GM18861 (cell line): ENCODE measurements around the gene TTC16.
A peak's percentile ranks its signal among the peaks of the same experiment; 100 is the strongest.

Experiments
- ATAC-seq: cut with Tn5 transposase; IDR thresholded peaks from one replicate; pipeline ENCODE4 v1.9.1; 2021; ENCODE audit not compliant: unreplicated experiment

Gene TTC16

DNA sequence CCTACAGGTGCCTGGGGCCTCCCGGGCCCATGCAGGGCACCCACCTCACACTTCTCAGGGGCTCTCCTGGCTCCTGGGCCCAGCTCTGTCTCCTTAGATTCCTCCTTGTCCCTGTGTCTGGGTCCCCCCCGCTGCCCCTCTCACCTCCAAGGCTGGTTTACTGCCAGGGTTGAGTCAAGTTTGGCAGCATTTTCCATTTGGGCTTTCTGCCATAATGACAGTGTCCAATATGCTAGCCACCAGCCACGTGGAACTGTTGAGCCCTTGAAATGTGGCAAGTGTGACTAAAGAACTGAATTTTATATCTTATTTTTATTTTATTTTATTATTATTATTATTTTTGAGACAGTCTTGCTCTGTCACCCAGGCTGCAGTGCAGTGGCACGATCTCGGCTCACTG, 1.9 kb downstream of the TTC16 start:
- no peak for ATAC-seq

DNA sequence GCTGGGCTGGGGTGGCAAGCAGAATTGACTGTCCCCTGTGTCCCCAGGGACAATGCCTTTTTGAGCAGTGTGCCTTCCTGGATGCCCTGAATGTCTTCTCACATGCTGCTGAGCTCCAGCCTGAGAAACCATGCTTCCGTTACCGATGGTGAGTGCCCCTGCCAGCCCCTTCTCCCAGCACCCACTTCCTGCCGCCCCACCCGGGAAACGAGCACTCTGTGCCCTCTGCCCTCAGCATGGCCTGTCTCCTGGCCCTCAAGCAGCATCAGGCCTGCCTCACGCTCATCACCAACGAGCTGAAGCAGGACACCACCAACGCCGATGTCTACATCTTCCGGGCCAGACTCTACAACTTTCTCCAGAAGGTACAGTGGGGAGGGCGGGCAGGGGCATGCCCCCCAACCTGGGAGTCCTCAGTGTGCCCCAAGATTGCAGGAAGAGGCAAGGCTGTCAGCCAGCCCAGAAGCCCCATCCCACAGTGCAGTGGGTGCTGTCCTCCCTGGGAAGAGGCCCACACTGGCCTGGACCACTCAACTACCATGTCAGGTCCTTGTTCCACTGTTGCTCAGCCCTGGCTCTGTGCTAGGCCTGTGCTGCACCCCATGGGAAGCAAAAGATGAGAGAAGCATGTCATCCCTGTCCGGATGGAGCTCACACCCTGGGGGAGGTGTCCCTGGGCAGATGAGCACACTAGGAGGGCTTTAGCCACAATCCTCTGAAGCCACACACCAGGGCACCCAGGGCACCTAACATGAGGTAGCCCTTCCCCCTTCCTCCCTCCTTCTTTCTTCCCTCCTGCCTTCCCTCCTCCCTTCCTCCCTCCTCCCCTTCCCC, 4.4 kb downstream of the TTC16 start:
- ATAC-seq: no peak

DNA sequence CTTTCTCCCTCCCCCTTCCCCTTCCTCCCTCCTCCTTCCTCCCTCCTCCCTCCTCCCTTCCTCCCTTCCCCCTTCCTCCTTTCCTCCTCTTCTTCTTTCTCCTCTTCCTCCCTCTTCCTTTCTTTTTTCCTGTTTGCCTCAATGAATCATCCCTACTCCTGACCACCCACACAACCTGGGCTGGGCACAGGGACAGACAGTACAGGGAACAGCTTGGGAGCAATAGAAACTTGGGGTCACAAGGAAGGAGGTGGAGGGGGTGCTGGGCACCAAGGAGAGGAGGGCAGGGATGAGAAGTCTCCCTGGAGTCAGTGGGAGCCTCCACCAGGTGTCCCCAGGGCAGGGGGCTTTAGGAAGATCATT, 5.0 kb downstream of the TTC16 start:
- no peak for ATAC-seq

GRCh38 chr9:127721391-127721821, 5.5 kb downstream of the TTC16 start:
- no peak for ATAC-seq

DNA sequence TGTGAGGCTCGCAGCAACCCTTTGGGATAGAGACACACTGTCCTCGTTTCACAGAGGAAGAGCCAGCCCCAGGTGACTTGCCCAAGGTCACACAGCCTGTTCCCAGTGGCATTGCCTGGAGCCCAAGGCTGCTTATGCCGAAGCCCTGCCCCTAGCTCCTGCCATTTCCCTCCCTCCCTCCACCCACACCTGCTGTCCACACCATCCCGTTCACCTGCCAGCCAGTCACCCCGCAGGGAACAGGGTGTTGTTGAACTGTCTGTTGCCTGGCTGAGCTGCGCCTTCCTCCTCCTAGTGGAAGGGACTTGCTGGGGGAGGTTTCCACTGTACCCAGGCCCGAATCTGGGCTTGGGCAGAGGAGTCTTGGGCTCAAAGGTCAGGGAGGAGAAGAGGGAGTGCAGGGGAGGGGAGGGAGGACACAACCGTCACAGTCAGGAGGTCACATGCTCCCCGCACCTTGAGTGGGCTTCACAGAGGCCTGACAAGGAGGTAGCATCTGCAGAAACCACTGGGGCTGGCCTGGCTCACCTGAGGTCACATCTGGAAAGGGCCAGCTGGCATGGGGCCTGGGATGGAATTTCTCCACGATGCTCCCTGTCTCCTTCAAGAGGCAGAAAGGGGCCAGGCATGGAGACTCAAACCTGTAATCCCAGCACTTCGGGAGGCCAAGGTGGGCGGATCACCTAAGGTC, 6.3 kb downstream of the TTC16 start:
- no peak for ATAC-seq

DNA sequence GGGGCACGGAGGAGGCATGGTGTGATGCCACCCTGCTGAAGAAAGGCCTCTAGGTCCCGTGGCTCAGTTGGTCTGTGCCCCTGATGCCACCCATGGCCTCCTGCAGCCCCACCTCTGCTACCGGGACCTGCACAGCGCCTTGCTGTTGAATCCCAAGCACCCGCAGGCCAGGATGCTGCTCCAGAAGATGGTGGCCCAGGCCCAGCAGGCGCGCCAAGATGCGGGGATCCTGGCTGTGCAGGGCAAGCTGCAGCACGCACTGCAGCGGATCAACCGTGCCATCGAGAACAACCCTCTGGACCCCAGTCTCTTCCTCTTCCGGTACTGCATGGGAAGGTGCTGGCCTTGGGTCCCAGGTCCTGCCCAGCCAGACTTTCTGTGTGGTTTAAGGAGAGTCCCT, 7.1 kb downstream of the TTC16 start:
- ATAC-seq: no peak

GRCh38 chr9:127723444-127723843, 7.6 kb downstream of the TTC16 start:
- no peak for ATAC-seq

DNA sequence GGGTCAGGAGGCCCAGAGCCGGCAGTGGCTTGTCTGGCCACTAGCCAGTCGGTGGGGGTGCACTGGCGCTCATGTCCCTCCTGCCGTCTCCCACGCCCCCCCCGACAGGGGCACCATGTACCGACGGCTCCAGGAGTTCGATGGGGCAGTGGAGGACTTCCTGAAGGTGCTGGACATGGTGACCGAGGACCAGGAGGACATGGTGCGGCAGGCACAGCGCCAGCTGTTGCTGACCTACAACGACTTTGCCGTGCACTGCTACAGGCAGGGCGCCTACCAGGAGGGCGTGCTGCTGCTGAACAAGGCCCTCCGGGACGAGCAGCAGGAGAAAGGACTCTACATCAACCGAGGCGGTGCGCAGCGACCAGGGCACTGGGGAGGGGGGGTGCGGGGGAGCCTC, 8.1 kb downstream of the TTC16 start:
- no peak for ATAC-seq

DNA sequence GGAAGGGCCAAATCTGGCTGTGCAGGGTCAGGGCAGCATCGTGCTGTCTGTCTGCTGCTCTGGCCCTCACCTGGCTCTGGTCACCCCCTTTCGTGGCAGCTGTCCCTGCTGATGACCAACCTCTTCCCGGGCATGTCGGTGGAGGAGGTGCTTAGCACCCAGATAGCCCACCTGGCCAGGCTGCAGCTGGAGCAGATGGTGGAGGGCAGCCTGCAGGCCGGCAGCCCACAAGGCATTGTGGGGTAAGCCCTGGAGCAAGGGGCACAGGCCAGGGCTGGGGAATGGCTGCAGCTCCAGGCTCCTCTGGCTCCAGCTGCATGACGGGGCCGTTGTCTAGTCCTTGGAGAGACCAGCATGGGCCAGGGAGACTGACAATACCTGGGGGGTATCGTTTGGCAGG, 11.0 kb downstream of the TTC16 start:
- ATAC-seq: no peak

- ATAC-seq: no peak
These were observed 12.9 kb downstream of the TTC16 start for GRCh38 chr9:127728808-127729207.

DNA sequence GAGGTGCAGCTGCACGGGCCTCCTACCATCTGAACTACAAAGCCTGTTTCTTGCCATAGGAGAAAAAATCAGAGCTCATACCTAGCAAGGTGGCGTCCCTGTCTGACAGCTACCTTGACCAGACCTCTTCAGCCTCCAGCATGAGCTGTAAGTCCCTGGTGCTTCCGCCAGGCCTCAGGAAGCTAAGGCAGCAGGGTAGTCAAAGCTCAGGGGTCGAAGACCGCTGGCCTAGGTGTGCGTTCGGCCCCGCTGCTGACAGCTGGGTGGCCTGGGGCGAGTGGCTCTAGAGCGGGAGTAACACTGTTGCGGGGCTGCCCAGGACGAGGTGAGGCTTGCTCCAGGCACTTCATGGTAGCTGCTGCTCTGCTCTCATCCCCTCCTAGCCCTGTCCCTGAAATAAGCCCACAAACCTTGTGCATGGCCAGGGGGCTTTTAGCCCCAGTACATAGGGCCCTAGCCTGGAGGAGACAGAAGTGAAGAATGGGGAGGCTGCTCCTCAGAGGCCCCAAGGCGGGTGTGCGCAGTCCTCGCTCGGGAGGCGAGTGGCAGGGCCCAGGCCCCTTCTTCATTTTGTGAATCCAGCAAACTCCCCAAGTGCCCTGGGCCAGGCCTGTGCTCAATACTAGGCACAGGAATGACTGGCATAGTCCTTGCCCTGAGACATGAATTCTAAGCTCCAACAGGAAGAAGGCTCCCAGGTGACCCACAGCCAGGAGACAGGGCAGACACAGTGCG, 13.8 kb downstream of the TTC16 start:
- no peak for ATAC-seq

- no peak for ATAC-seq
These were observed 14.4 kb downstream of the TTC16 start for GRCh38 chr9:127730262-127730661.

DNA sequence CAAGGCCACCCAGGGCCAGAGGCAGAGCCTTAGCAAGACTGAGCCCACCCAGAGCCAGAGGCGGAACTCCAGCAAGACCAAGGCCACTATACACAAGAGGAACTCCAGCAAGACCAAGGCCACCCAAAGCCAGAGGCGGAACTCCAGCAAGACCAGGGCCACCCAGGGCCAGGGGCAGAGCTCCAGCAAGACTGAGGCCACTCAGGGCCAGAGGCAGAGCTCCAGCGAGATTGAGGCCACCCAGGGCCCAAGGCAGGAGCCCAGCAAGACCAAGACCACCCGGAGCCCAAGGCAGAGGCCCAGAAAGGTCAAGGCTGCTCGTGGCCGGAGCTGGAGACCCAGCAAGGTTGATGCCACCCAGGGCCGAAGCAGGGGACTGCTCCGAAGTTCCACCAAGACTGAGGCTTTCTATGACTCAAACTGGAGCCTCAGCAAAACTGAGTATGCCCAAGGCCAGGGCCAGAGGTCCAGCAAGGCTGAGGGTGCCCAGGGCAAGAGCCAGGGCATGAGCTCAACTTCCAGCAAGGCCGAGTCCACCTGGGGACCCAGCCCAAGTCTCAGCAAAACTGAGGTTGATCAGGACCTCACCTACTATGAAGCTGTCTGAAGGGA, 15.0 kb downstream of the TTC16 start:
- ATAC-seq: no peak

DNA sequence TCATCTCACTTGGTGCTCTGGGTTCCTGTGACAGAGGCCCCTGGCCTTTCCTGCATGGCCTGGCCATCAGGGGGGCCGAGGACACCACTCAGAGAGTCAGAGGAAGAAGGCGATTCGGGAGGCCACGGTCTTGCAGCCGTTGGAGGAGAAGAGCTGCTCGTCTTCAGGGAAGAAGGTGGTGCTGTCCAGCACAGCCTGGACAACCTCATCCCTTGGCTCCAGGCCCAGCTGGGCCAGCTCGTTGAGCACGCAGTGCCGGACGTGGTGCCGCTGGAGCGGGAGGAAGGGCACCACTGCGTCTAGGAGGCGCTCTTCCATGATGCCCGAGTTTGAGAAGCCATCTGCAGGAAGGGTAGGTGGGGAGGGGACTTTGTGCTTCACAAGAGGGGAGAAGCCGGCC, 16.1 kb downstream of the TTC16 start:
- no peak for ATAC-seq

DNA sequence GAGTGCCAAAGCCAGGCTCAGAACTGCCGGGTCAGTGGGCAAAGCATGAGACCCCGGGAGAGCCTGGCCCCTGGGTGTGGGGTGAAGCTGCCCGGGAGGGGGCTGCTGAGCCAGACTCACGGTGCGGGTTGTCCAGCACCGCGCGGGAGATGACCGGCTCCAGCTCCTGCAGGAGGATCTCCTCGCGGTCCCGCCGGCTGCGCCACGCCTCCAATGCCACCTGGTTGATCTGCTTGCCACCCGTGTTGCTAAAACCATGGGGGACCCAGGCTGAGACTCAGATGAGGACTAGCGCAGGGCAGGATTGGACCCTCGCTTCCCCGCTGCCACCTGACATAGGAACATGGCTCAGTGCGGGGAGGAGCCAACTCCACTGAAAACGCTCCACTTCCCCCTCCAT, 16.6 kb downstream of the TTC16 start:
- ATAC-seq: no peak

DNA sequence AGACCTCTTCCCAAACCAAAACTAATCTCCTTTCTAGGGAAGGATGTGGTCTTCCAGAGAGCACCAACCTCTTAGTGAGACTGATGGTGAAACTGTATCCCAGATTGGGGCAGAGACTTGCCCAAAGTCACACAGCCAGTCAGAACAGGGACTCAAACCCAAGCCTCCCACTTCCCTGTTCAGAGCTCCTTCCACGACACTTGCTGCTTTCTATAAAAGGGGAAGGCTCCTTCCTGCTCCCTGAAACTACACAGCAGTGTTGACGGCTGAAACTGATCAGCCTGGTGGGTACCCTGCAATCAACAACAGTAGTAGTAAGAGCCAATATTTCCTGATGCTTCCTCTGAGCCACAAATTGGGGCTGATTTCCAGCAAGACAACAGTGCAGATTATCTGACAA, 17.7 kb downstream of the TTC16 start:
- ATAC-seq: no peak

DNA sequence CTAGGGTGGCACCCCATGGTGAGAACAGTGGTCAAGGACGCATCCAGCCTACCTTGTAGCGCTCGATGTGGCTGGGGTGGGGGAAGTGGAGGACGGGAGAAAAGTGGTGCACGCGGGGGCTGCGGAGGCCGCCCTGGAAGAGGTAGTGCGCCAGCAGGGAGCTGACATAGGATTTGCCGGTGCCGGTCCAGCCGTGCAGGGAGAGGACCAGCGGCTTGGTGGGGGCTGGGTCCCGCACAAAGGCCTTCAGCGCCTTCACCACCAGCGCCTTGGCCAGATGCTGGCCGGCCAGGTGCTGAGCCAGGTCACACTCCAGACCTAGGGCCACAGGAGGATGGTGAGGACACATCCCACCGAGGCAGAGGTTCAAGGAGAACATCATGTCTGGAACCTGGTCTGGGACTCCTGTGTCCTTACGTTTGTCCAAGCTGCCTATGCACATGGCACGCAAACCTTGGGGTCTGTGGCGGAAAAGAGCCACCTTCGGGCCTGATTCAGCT, 18.4 kb downstream of the TTC16 start:
- no peak for ATAC-seq

GRCh38 chr9:127734747-127735529, 19.1 kb downstream of the TTC16 start, which contains the start of gene TOR2A:
Gene TOR2A (minus strand): TSS chr9:127735294. CDS start chr9:127735270, 24 bp downstream.
- ATAC-seq: peak; percentile 72

DNA sequence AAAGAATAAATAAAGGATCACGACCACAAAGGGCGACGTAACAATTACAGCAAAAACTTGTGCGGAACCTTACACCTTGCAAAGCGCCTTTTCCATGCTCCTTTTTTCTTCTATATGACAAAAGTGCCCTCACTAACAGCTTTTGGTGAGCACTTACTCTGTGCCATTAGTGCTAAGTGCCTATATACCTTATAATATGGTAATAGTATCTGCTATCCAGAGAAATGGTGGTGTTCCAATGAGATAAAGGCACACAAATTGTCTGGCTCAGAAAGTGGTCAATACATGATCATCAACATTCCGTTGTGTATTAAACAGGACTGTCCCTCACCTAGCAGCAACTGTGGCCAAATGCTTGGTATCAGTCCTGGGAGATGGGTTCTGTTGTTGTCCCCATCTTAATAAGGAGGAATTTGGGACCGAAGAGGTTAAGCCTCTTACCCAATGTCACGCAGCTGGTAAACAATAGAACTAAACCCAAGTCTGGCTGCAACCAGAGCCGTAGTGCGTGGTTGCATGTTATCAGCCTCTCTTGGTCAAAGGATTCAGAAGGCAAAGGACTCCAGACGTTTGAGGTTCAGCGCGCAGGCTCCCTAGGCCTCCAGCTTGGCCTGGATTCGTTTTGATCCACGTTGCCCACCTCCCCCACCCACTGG, 19.8 kb downstream of the TTC16 start:
- ATAC-seq: peak; percentile 8

DNA sequence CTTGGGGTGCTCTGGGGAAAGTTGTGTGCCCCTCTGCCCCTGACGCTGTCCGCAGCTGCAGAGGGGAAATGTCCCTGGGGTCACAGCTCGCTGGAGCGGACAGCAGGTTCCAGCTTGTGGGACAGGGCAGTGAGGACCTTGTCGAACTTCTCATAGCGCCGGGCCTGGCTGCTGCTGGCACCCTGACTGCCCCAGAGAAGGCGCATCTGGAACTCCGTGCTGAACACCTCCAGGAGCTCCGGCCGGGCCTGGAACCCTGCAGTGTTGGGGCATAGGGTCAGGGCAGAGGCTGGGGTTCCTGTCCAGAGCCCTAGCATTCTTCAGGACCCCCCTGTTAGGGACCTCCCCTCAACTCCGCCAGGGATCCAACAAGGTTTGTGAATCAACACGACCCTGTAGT, 22.8 kb downstream of the TTC16 start:
- no peak for ATAC-seq
